Upper lobe of right lung (tissue), 1 donor: ENCODE results near the gene DIRAS1. TPM values are rescaled to one million over a fixed set of nuclear protein-coding genes. Genes with fewer than 3 reads are reported as not detected.
A peak's percentile ranks its signal among the peaks of the same experiment; 100 is the strongest.

Source experiments
- ATAC-seq: fragments of 200-7000 bp; cut with Tn5 transposase; one replicate; pipeline ENCODE4 v1.9.1; 2020; ENCODE audit warnings: mild to moderate bottlenecking, moderate library complexity
- DNase-seq: peaks from one replicate; pipeline ENCODE4 v3.0.0-alpha.2; 2020
- H3K27ac ChIP-seq: fragments of 200-600 bp; one replicate; pipeline ENCODE4 v1.8.0; 2022
- H3K27me3 ChIP-seq: fragments of 200-600 bp; one replicate; pipeline ENCODE4 v1.8.0; 2022; ENCODE audit warnings: mild to moderate bottlenecking
- H3K36me3 ChIP-seq: fragments of 200-600 bp; one replicate; pipeline ENCODE4 v1.8.0; 2022
- H3K4me1 ChIP-seq: fragments of 200-600 bp; one replicate; pipeline ENCODE4 v1.8.0; 2022
- H3K4me3 ChIP-seq: fragments of 200-600 bp; one replicate; pipeline ENCODE4 v1.8.0; 2022; ENCODE audit warnings: mild to moderate bottlenecking
- H3K9me3 ChIP-seq: fragments of 200-600 bp; one replicate; pipeline ENCODE4 v1.8.0; 2022
- CTCF ChIP-seq: fragments of 200-600 bp; IDR thresholded peaks from one replicate; pipeline ENCODE4 v1.8.0; 2022; ENCODE audit warnings: antibody characterized with exemption
- intact Hi-C: fragments of 100-400 bp; cut with DNase I; formaldehyde crosslinking; loops from one replicate; pipeline ENCODE4 v1.11.0; 2022
- total RNA-seq: library from RNA; stranded (reverse); fragmentation: NEBNext Ultra II Directional; extraction: Animal tissue kit (Norgen Biotek cat#: 25700); gene quantifications from one replicate; pipeline ENCODE4 v1.2.1, GENCODE V29; 2021
- donor health status: DM: no; HTN: yes; CAD: no; lungs with severe emphysema.

Gene DIRAS1
- total RNA-seq, 1 donor from 2014 or later, result 1.8 TPM

GRCh38 chr19:2758601-2759313 lies 37.6 kb upstream of the DIRAS1 start:
- TF ChIP-seq CTCF, result no peak
- DNase-seq (no peak), ATAC-seq (no peak)
- Histone ChIP-seq H3K4me3 (no peak overlapping the region), H3K27ac (no peak overlapping the region), H3K4me1 (no peaks in the 10 kb centered on the region), H3K27me3 (no peaks in the 10 kb centered on the region), H3K36me3 (peaks cover 79% of the 10 kb centered on the region), H3K9me3 (no peaks in the 10 kb centered on the region)
- intact Hi-C loops, result no loop called here

GRCh38 chr19:2756921-2757881 lies 36.0 kb upstream of the DIRAS1 start:
- Histone ChIP-seq H3K36me3 (peaks cover 64% of the 10 kb centered on the region), H3K4me3 (no peak overlapping the region), H3K9me3 (no peaks in the 10 kb centered on the region), H3K27me3 (no peaks in the 10 kb centered on the region), H3K4me1 (no peaks in the 10 kb centered on the region), H3K27ac (no peak overlapping the region)
- ATAC-seq, result no peak
- no peak for TF ChIP-seq CTCF
- peak; percentile 60 for DNase-seq
- intact Hi-C loops, result no loop called here

- H3K4me1 ChIP-seq, result no peaks in the 10 kb centered on the region
- no peaks in the 10 kb centered on the region for H3K27me3 ChIP-seq
- no peak overlapping the region for H3K4me3 ChIP-seq
- no peak for TF ChIP-seq CTCF
- H3K27ac ChIP-seq, result no peak overlapping the region
- ATAC-seq, result no peak
- H3K36me3 ChIP-seq, result peaks cover 56% of the 10 kb centered on the region
- no peaks in the 10 kb centered on the region for H3K9me3 ChIP-seq
- intact Hi-C loops, result no loop called here
- DNase-seq, result no peak
Observed at GRCh38 chr19:2756477-2756876, 35.3 kb upstream of the DIRAS1 start.

DNA sequence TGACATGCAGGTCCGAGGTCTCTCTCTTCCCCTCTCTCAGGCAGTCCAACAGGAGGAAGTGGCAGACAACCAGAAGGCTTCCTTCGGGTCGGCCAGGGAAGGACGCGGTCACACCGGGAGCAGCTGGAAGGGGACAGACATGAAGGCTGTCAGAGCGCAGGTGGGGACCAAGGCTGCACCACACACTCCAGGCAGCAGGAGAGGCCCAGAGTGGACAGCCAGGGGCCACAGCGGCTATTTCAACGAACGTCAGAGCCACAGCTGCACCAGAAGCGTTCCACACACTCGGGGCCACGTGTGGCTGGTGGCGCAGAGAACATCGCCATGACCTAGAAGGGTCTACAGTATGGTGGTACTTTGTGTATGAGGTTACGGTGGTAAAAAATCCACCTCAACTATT lies 34.6 kb upstream of the DIRAS1 start:
- ATAC-seq, result no peak
- intact Hi-C loops, result no loop called here
- Histone ChIP-seq H3K27me3 (no peaks in the 10 kb centered on the region), H3K4me1 (no peaks in the 10 kb centered on the region), H3K4me3 (no peak overlapping the region), H3K27ac (no peak overlapping the region), H3K36me3 (peaks cover 50% of the 10 kb centered on the region), H3K9me3 (no peaks in the 10 kb centered on the region)
- no peak for TF ChIP-seq CTCF
- no peak for DNase-seq

DNA sequence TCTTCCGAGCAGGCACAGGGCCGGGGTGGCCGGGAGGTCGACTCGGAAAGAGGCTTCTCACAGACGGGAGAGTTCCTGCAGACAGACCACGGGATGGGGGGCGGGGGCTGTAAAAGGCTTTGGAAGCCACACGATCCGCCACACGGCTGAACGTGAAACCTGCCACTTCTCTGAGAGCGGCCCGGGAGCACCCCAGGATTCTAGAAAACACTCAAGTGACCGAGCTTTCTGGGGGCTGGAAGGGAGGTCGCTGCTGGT lies 34.2 kb upstream of the DIRAS1 start:
- Histone ChIP-seq H3K9me3 (no peaks in the 10 kb centered on the region), H3K27me3 (no peaks in the 10 kb centered on the region), H3K27ac (no peak overlapping the region), H3K36me3 (peaks cover 46% of the 10 kb centered on the region), H3K4me3 (no peak overlapping the region), H3K4me1 (no peaks in the 10 kb centered on the region)
- intact Hi-C loops, result no loop called here
- TF ChIP-seq CTCF, result no peak
- ATAC-seq (no peak), DNase-seq (no peak)
